Tibial nerve (tissue), 4 donors: ENCODE results near the gene SH3BP1. TPM values are rescaled to one million over a fixed set of nuclear protein-coding genes. Genes with fewer than 3 reads are reported as not detected.

ENCODE experiments used
- DNase-seq, 2 donors: peaks; one replicate each; pipeline ENCODE4 v3.0.0-alpha.2; 2019; ENCODE audit warnings: low spot score in 2 of 2
- H3K27ac ChIP-seq, 4 donors: fragments of 200-600 bp; sonication (generic) in 3 of 4; one replicate each; pipeline ENCODE4 v1.5.1; 2017 to 2019; ENCODE audit warnings: mild to moderate bottlenecking in 1 of 4
- H3K27me3 ChIP-seq, 2 donors: fragments of 200-600 bp; sonication (generic) in 1 of 2; one replicate each; pipeline versions ENCODE4 v1.5.1 to v1.6.0; 2017 to 2019
- H3K36me3 ChIP-seq, 3 donors: fragments of 200-600 bp; sonication (generic); one replicate each; pipeline ENCODE4 v1.5.1; 2018 to 2019
- H3K4me1 ChIP-seq, 4 donors: fragments of 200-600 bp; sonication (generic) in 3 of 4; one replicate each; pipeline ENCODE4 v1.5.1; 2017 to 2019
- H3K4me3 ChIP-seq, 4 donors: fragments of 200-600 bp; sonication (generic) in 3 of 4; one replicate each; pipeline ENCODE4 v1.5.1; 2017 to 2019; ENCODE audit warnings: mild to moderate bottlenecking in 1 of 4, moderate library complexity in 1 of 4
- H3K9me3 ChIP-seq, 4 donors: fragments of 200-600 bp; sonication (generic) in 3 of 4; one replicate each; pipeline ENCODE4 v1.5.1; 2017 to 2019
- CTCF ChIP-seq, 5 experiments: fragments of 200-600 bp in 3 of 5; fragments of 450-650 bp in 2 of 5; sonication (generic) in 3 of 5; IDR thresholded peaks; one replicate each; pipeline ENCODE4 v1.5.1; 2016 to 2019; ENCODE audit warnings: antibody characterized with exemption in 5 of 5, mild to moderate bottlenecking in 3 of 5, moderate library complexity in 2 of 5
- EP300 ChIP-seq, 2 donors: sonication (generic); formaldehyde crosslinking; IDR thresholded peaks; one replicate each; pipeline ENCODE4 v1.6.1; 2017; ENCODE audit warnings: antibody characterized with exemption in 2 of 2, mild to moderate bottlenecking in 1 of 2
- POLR2A ChIP-seq, 2 donors: fragments of 450-650 bp; IDR thresholded peaks; one replicate each; pipeline ENCODE4 v1.6.1; 2017; ENCODE audit warnings: antibody characterized with exemption in 2 of 2, mild to moderate bottlenecking in 2 of 2, moderate library complexity in 2 of 2
- WGBS, 2 donors: methylation state at CpG; one replicate each; pipeline ENCODE4 v1.1.5; 2018; 5-methylcytosine and 5-hydroxymethylcytosine counted together
- total RNA-seq, 4 donors: library from RNA; depleted of rRNA; stranded (reverse); fragments of >200 nt; gene quantifications; one replicate each; pipeline ENCODE4 v1.1.0, GENCODE V29; 2016

The SH3BP1 gene
- total RNA-seq, 4 donors from 2014 or later = 7.5 to 19.8 (median 13.9) TPM

- Histone ChIP-seq H3K27me3 (no peaks in the 10 kb centered on the region), H3K27ac (no peak overlapping the region), H3K4me1 (peaks cover 0 to 54% (median 49%) of the 10 kb centered on the region in 4 donors), H3K36me3 (peaks cover 0 to 54% (median 0%) of the 10 kb centered on the region in 3 donors), H3K9me3 (no peaks in the 10 kb centered on the region), H3K4me3 (no peak overlapping the region)
- no peak for DNase-seq
- TF ChIP-seq POLR2A (IDR thresholded peaks at IDR 0.05) = no peak
- no peak for TF ChIP-seq CTCF (IDR thresholded peaks at IDR 0.05)
- no peak for TF ChIP-seq EP300 (IDR thresholded peaks at IDR 0.05)
- WGBS, 2 donors = 78 to 90% methylated on average over 9 of the region's 9 CpGs
Observed at GRCh38 chr22:37630839-37631435, 8.5 kb upstream of the SH3BP1 start.

- WGBS, 2 donors = 80 to 88% methylated on average over 10 to 16 of the region's 19 CpGs
- Histone ChIP-seq H3K27me3 (no peaks in the 10 kb centered on the region), H3K27ac (peak overlapping the region in 3 of 4 donors; percentile 77 to 96 (median 81)), H3K9me3 (no peaks in the 10 kb centered on the region), H3K4me1 (peaks cover 0 to 53% (median 43%) of the 10 kb centered on the region in 4 donors), H3K36me3 (peaks cover 0 to 54% (median 0%) of the 10 kb centered on the region in 3 donors), H3K4me3 (no peak overlapping the region)
- no peak for DNase-seq
- TF ChIP-seq CTCF (IDR thresholded peaks at IDR 0.05) (no peak), EP300 (IDR thresholded peaks at IDR 0.05) (no peak), POLR2A (IDR thresholded peaks at IDR 0.05) (no peak)
Observed at GRCh38 chr22:37631448-37632173, 7.9 kb upstream of the SH3BP1 start.

- 67 to 72% methylated on average over 13 to 14 of the region's 14 CpGs for WGBS, 2 donors
- peak overlapping the region; percentile 21 to 96 (median 79) for H3K27ac ChIP-seq
Observed at GRCh38 chr22:37632174-37633088, 7.0 kb upstream of the SH3BP1 start.

GRCh38 chr22:37633089-37633624 is 6.3 kb upstream of the SH3BP1 start:
- Histone ChIP-seq H3K27ac (peak overlapping the region; percentile 21 to 96 (median 79)), H3K27me3 (no peaks in the 10 kb centered on the region), H3K9me3 (no peaks in the 10 kb centered on the region), H3K36me3 (peaks cover 0 to 45% (median 0%) of the 10 kb centered on the region in 3 donors), H3K4me1 (peaks cover 0 to 46% (median 42%) of the 10 kb centered on the region in 4 donors), H3K4me3 (peak overlapping the region in 2 of 4 donors; percentile 14 to 35)
- TF ChIP-seq CTCF (IDR thresholded peaks at IDR 0.05) = no peak
- no peak for TF ChIP-seq POLR2A (IDR thresholded peaks at IDR 0.05)
- TF ChIP-seq EP300 (IDR thresholded peaks at IDR 0.05) = no peak
- 25% methylated on average over 10 to 11 of the region's 11 CpGs for WGBS, 2 donors
- DNase-seq = no peak

More at GRCh38 chr22:37632174-37633088, 7.0 kb upstream of the SH3BP1 start:
- Histone ChIP-seq H3K27me3 (no peaks in the 10 kb centered on the region), H3K4me1 (peaks cover 0 to 50% (median 43%) of the 10 kb centered on the region in 4 donors), H3K9me3 (no peaks in the 10 kb centered on the region), H3K36me3 (peaks cover 0 to 52% (median 0%) of the 10 kb centered on the region in 3 donors), H3K4me3 (no peak overlapping the region)
- no peak for DNase-seq
- TF ChIP-seq EP300 (IDR thresholded peaks at IDR 0.05) = no peak
- TF ChIP-seq CTCF (IDR thresholded peaks at IDR 0.05) = no peak
- TF ChIP-seq POLR2A (IDR thresholded peaks at IDR 0.05) = no peak
